Bronchial epithelial cell (primary cell): ENCODE measurements around the gene SCGB1D1. TPM values are rescaled to one million over a fixed set of nuclear protein-coding genes. Genes with fewer than 3 reads are reported as not detected.

ENCODE experiments used
- DNase-seq: peaks from one replicate; pipeline ENCODE4 v3.0.0-alpha.2; 2010; ENCODE audit warnings: low read depth
- FAIRE-seq: peaks from 2 replicates; lab custom pipeline; 2011; peaks lifted over from hg19 to GRCh38; lab: Jason Lieb, UNC
- H3K27me3 ChIP-seq: 2 replicates; pipeline ENCODE4 v1.5.1; 2011; ENCODE audit warnings: low read length; ENCODE audit not compliant: control insufficient read depth, insufficient read depth
- H3K36me3 ChIP-seq: 2 replicates; pipeline ENCODE4 v1.5.1; 2011; ENCODE audit warnings: low read length; ENCODE audit not compliant: control insufficient read depth, insufficient read depth
- H3K4me3 ChIP-seq: 2 replicates; pipeline ENCODE4 v1.5.1; 2011; ENCODE audit warnings: mild to moderate bottlenecking, low read depth, low read length, control low read depth
- total RNA-seq: library from RNA; depleted of rRNA; stranded (reverse); fragments of >200 nt; gene quantifications from 2 replicates; pipeline ENCODE4 v1.2.1, GENCODE V29; 2014
- TF ChIP-seq, protein P1 (sequence below): IDR thresholded peaks from 2 replicates; pipeline ENCODE4 v1.5.1; 2011; ENCODE audit warnings: mild to moderate bottlenecking, moderate library complexity, low read length, control low read depth, inconsistent platforms; ENCODE audit not compliant: insufficient read depth, severe bottlenecking

Gene SCGB1D1
- total RNA-seq, 1 donor from 2014 or later, result not detected

DNA sequence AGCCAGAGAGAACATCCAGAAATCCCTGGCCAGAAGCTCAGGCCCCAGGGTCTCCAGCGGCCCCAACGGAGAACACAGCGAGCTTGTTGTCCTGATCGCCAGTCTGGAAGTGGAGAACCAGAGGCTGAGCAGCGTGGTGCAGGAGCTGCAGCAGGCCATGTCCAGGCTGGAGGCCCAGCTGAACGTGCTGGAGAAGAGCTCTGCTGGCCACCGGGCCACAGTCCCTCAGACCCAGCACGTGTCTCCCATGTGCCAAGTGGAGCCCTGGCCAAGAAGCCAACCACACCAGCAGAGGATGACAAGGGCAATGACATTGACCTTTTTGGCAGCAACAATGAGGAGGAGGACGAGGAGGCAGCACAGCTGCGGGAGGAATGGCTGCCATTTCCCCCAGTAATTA lies 20.6 kb upstream of the SCGB1D1 start:
- Histone ChIP-seq H3K27me3 (peaks cover 1% of the 10 kb centered on the region), H3K36me3 (no peaks in the 10 kb centered on the region), H3K4me3 (no peak overlapping the region)
- no peak for DNase-seq
- TF ChIP-seq, protein P1, sequence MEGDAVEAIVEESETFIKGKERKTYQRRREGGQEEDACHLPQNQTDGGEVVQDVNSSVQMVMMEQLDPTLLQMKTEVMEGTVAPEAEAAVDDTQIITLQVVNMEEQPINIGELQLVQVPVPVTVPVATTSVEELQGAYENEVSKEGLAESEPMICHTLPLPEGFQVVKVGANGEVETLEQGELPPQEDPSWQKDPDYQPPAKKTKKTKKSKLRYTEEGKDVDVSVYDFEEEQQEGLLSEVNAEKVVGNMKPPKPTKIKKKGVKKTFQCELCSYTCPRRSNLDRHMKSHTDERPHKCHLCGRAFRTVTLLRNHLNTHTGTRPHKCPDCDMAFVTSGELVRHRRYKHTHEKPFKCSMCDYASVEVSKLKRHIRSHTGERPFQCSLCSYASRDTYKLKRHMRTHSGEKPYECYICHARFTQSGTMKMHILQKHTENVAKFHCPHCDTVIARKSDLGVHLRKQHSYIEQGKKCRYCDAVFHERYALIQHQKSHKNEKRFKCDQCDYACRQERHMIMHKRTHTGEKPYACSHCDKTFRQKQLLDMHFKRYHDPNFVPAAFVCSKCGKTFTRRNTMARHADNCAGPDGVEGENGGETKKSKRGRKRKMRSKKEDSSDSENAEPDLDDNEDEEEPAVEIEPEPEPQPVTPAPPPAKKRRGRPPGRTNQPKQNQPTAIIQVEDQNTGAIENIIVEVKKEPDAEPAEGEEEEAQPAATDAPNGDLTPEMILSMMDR, result no peak
- no peak for FAIRE-seq

DNA sequence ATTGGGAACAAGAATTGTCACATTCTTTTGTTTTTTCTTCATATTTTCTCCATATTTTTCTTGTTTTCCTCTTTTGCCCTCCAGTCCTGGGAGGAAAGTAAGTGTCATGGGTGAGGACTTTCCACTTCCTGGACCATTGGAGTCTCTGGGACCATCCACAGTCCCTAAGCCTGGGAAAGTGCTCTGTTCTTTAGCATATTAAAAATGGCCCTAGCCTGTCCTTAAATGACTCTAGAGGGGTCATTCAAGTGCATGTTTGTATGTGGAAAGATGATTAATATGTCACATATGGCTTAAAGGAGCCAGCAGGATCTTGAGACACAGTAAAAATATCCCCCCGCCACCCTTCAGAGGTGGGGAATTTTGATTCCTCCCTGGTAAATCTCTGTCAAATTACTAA lies 20.1 kb upstream of the SCGB1D1 start:
- Histone ChIP-seq H3K36me3 (no peaks in the 10 kb centered on the region), H3K4me3 (no peak overlapping the region), H3K27me3 (peaks cover 1% of the 10 kb centered on the region)
- TF ChIP-seq, protein P1, result no peak
- DNase-seq, result no peak
- FAIRE-seq, result no peak

DNA sequence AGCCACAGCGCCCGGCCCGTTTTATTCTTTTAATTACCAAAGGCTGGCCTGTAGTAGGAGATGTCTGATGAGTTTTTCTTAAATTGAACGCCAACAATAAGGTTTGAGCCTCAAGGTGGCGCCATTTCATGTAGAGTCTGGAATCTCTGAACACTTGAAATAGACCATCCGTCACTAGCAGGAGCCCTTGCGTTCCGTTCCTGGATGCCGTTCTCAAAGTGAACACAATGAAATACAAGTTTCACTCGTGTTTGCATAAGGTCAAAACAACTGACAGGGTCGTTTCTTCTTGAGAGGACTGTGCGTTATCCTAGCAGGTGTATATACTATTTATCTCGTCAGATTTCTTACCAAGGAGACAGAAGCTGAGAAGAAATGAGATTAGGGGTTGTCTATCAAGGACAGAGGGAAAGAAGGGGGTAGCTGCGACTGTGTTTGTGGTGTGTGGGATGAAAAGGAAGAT lies 18.7 kb upstream of the SCGB1D1 start:
- Histone ChIP-seq H3K27me3 (peaks cover 1% of the 10 kb centered on the region), H3K4me3 (no peak overlapping the region), H3K36me3 (no peaks in the 10 kb centered on the region)
- peak; percentile 66 for FAIRE-seq
- DNase-seq, result peak; percentile 77
- TF ChIP-seq, protein P1, result peak; percentile 75

DNA sequence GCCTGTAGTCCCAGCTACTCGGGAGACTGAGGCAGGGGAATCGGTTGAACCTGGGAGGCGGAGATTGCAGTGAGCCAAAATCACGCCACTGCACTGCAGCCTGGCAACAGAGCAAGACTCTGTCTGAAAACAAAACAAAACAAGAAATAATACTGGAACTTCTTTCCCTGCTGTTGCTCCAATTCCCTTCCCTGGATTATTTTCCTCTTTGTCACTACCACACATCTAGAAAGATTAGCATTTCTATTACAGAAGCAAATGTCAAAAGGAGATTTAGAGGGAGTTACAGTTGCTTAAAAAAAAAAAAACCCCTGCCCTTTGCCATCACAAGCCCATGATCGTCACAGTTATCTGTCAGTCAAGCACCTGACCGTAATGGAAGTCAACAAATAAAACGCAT lies 17.7 kb upstream of the SCGB1D1 start:
- FAIRE-seq (no peak), DNase-seq (no peak)

DNA sequence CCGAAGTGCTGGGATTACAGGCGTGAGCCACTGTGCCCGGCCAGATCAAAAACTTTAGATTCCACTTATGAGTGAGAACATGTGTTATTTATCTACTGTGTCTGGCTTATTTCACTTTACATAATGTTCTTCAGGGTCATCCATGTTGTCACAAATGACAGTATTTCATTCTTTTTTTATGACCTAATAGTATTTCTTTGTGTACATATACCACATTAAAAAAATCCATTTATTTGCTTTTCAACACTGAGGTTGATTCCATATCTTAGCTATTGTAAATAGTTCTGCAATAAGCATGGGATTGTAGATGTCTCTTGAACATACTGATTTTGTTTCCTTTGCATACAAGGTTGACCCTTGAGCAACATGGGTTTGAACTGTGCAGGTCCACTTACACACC lies 13.2 kb upstream of the SCGB1D1 start:
- no peaks in the 10 kb centered on the region for H3K27me3 ChIP-seq
- H3K4me3 ChIP-seq, result no peak overlapping the region
- FAIRE-seq (no peak), DNase-seq (no peak)
- TF ChIP-seq, protein P1, result no peak
- H3K36me3 ChIP-seq, result no peaks in the 10 kb centered on the region

More for the DNA sequence above, 17.7 kb upstream of the SCGB1D1 start:
- TF ChIP-seq, protein P1, result no peak
- Histone ChIP-seq H3K36me3 (no peaks in the 10 kb centered on the region), H3K27me3 (peaks cover 1% of the 10 kb centered on the region), H3K4me3 (no peak overlapping the region)

DNA sequence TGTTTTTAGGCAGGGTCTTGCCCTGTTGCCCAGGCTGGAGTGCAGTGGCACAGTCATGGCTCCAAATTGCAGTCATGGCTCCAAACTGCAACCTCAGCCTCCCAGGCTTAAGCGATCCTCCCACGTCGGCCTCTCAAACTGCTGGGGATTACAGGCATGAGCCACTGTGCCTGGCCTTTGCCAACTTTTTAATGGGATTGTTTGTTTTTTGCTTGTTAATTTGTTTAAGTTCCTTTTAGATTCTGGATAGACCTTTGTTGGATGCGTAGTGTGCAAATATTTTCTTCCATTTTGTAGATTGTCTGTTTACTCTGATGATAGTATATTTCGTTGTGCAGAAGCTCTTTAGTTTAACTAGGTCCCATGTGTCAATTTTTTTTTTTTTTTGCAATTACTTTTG lies 10.0 kb upstream of the SCGB1D1 start:
- H3K36me3 ChIP-seq, result no peaks in the 10 kb centered on the region
- no peak for DNase-seq
- TF ChIP-seq, protein P1, result no peak
- H3K4me3 ChIP-seq, result no peak overlapping the region
- no peak for FAIRE-seq
- peaks cover 2% of the 10 kb centered on the region for H3K27me3 ChIP-seq
